PC-3 (cell line): ENCODE measurements around the gene IP6K1.

Experiments
- EZH2 ChIP-seq: fragments of 300-600 bp; sonication (generic); IDR thresholded peaks from one replicate; pipeline ENCODE4 v1.6.1; 2017; ENCODE audit warnings: antibody characterized with exemption, mild to moderate bottlenecking, low read length; ENCODE audit not compliant: unreplicated experiment
- EZH2phosphoT487 ChIP-seq: fragments of 300-600 bp; sonication (generic); IDR thresholded peaks from 2 replicates; pipeline ENCODE4 v1.6.1; 2018; ENCODE audit warnings: mild to moderate bottlenecking, antibody characterized with exemption, low read length, borderline replicate concordance
- TF ChIP-seq, protein P1 (sequence below): fragments of 300-600 bp; sonication (generic); conservative IDR thresholded peaks from 2 replicates; pipeline ENCODE4 v1.5.1; 2017; ENCODE audit warnings: antibody characterized with exemption, low read depth, mild to moderate bottlenecking, low read length

DNA sequence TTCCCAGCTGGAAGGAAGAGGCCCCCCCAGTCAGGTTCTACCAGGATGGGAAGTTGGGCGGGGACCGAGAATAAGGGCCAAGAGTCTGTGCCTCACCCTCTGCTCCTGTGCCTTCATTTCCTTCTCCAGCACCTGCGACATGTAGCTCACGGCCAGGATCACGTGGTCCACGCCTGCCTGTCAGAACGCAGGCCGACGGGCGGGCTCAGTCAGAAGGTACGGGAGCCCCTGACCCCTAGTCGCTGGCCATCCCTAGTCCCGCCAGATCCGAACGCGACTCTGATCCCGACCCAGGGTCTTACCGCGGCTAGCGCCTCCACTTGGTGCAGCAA, 63.1 kb downstream of the IP6K1 start:
- TF ChIP-seq, protein P1, sequence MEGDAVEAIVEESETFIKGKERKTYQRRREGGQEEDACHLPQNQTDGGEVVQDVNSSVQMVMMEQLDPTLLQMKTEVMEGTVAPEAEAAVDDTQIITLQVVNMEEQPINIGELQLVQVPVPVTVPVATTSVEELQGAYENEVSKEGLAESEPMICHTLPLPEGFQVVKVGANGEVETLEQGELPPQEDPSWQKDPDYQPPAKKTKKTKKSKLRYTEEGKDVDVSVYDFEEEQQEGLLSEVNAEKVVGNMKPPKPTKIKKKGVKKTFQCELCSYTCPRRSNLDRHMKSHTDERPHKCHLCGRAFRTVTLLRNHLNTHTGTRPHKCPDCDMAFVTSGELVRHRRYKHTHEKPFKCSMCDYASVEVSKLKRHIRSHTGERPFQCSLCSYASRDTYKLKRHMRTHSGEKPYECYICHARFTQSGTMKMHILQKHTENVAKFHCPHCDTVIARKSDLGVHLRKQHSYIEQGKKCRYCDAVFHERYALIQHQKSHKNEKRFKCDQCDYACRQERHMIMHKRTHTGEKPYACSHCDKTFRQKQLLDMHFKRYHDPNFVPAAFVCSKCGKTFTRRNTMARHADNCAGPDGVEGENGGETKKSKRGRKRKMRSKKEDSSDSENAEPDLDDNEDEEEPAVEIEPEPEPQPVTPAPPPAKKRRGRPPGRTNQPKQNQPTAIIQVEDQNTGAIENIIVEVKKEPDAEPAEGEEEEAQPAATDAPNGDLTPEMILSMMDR, result no peak
- no peak for TF ChIP-seq EZH2phosphoT487
- no peak for TF ChIP-seq EZH2
